Astrocyte (in vitro differentiated cells and primary cell): ENCODE data around the gene CT47A1. TPM values are rescaled to one million over a fixed set of nuclear protein-coding genes. Genes with fewer than 3 reads are reported as not detected.
A peak's percentile ranks its signal among the peaks of the same experiment; 100 is the strongest.

ENCODE experiments used
- DNase-seq: peaks from one replicate; pipeline ENCODE4 v3.0.0-alpha.2; 2010; ENCODE audit warnings: low read depth
- FAIRE-seq: peaks from 2 replicates; lab custom pipeline; 2011; peaks lifted over from hg19 to GRCh38; lab: Jason Lieb, UNC
- H2AFZ ChIP-seq: 2 replicates; pipeline ENCODE4 v1.6.0; 2012; ENCODE audit warnings: low read depth, low read length, inconsistent platforms
- H3K27ac ChIP-seq: 2 replicates; pipeline ENCODE4 v1.5.1; 2011; ENCODE audit warnings: low read depth, low read length, inconsistent platforms
- H3K27me3 ChIP-seq: 2 replicates; pipeline ENCODE4 v1.6.0; 2011; ENCODE audit warnings: low read length, inconsistent platforms; ENCODE audit not compliant: insufficient read depth
- H3K36me3 ChIP-seq: 2 replicates; pipeline ENCODE4 v1.5.1; 2011; ENCODE audit warnings: low read length, inconsistent platforms; ENCODE audit not compliant: insufficient read depth
- H3K4me1 ChIP-seq: 2 replicates; pipeline ENCODE4 v1.5.1; 2011; ENCODE audit warnings: low read length, inconsistent platforms; ENCODE audit not compliant: insufficient read depth
- H3K4me2 ChIP-seq: 2 replicates; pipeline ENCODE4 v1.6.0; 2012; ENCODE audit warnings: low read length, inconsistent platforms
- H3K4me3 ChIP-seq: 2 replicates; pipeline ENCODE4 v1.5.1; 2011; ENCODE audit warnings: low read depth, mild to moderate bottlenecking, low read length, inconsistent platforms; ENCODE audit not compliant: insufficient read depth
- H3K79me2 ChIP-seq: 2 replicates; pipeline ENCODE4 v1.6.0; 2012; ENCODE audit warnings: mild to moderate bottlenecking, low read length, inconsistent platforms; ENCODE audit not compliant: insufficient read depth
- H3K9ac ChIP-seq: 2 replicates; pipeline ENCODE4 v1.6.0; 2012; ENCODE audit warnings: mild to moderate bottlenecking, low read length, inconsistent platforms
- H3K9me3 ChIP-seq: 2 replicates; pipeline ENCODE4 v1.5.1; 2012; ENCODE audit warnings: low read depth, mild to moderate bottlenecking, low read length, inconsistent platforms; ENCODE audit not compliant: insufficient read depth
- H4K20me1 ChIP-seq: 2 replicates; pipeline ENCODE4 v1.6.0; 2012; ENCODE audit warnings: low read length, inconsistent platforms; ENCODE audit not compliant: insufficient read depth
- H3K27ac Mint-ChIP-seq: one replicate; pipeline ENCODE4 v1.8.0; 2021; ENCODE audit warnings: mild to moderate bottlenecking, mixed read lengths; ENCODE audit not compliant: unreplicated experiment
- H3K27me3 Mint-ChIP-seq: one replicate; pipeline ENCODE4 v1.8.0; 2021; ENCODE audit warnings: low read depth, mixed read lengths; ENCODE audit not compliant: unreplicated experiment
- H3K36me3 Mint-ChIP-seq: one replicate; pipeline ENCODE4 v1.8.0; 2021; ENCODE audit warnings: low read depth, mixed read lengths; ENCODE audit not compliant: unreplicated experiment
- H3K4me1 Mint-ChIP-seq: one replicate; pipeline ENCODE4 v1.8.0; 2021; ENCODE audit warnings: low read depth, mixed read lengths; ENCODE audit not compliant: unreplicated experiment
- H3K4me3 Mint-ChIP-seq: one replicate; pipeline ENCODE4 v1.8.0; 2021; ENCODE audit warnings: mild to moderate bottlenecking, moderate library complexity, mixed read lengths; ENCODE audit not compliant: unreplicated experiment
- H3K9me3 Mint-ChIP-seq: one replicate; pipeline ENCODE4 v1.8.0; 2021; ENCODE audit warnings: mild to moderate bottlenecking, mixed read lengths; ENCODE audit not compliant: unreplicated experiment
- EZH2 ChIP-seq: IDR thresholded peaks from 2 replicates; pipeline ENCODE4 v1.6.1; 2012; ENCODE audit warnings: mild to moderate bottlenecking, low read length, inconsistent platforms; ENCODE audit not compliant: insufficient read depth
- total RNA-seq: library from RNA; stranded (reverse); gene quantifications from 2 replicates; pipeline ENCODE4 v1.2.1, GENCODE V29; 2021
- TF ChIP-seq, protein P1 (sequence below): IDR thresholded peaks from 2 replicates; pipeline ENCODE4 v1.5.1; 2011; ENCODE audit warnings: low read depth, mild to moderate bottlenecking, inconsistent platforms, low read length, moderate library complexity; ENCODE audit not compliant: insufficient read depth

Gene CT47A1
- total RNA-seq, 1 donor from 2014 or later, result not detected

DNA sequence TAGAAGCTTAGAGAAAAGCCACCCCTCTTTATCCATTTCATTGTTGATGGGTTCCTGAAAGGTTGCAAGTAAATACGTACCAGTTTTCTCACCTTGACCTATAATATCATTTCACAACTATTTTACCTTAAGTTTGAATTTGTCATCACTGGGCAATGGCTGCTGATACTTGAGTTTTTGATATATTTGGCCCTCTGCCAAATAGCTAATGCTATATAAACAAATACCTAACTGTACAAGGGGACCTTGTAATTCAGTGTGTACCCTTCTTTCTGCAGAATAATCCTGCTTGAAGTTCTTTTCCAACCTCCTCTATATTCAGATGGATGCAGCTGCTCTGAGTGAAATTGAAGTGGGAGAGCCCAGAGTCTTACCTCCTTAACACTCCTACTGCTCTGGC, 42.9 kb upstream of the CT47A1 start:
- peaks cover 3% of the 10 kb centered on the region for H3K27me3 Mint-ChIP-seq
- Histone ChIP-seq H3K4me3 (no peak overlapping the region), H3K27me3 (no peaks in the 10 kb centered on the region), H4K20me1 (no peaks in the 10 kb centered on the region), H3K4me2 (no peak overlapping the region), H3K36me3 (no peaks in the 10 kb centered on the region), H3K9ac (no peak overlapping the region), H3K4me1 (no peaks in the 10 kb centered on the region), H2AFZ (no peak overlapping the region), H3K79me2 (no peaks in the 10 kb centered on the region), H3K9me3 (no peaks in the 10 kb centered on the region), H3K27ac (no peak overlapping the region)
- no peaks in the 10 kb centered on the region for H3K36me3 Mint-ChIP-seq
- H3K9me3 Mint-ChIP-seq, result peaks cover 3% of the 10 kb centered on the region
- no peak overlapping the region for H3K4me3 Mint-ChIP-seq
- H3K27ac Mint-ChIP-seq, result no peak overlapping the region
- TF ChIP-seq, protein P1, sequence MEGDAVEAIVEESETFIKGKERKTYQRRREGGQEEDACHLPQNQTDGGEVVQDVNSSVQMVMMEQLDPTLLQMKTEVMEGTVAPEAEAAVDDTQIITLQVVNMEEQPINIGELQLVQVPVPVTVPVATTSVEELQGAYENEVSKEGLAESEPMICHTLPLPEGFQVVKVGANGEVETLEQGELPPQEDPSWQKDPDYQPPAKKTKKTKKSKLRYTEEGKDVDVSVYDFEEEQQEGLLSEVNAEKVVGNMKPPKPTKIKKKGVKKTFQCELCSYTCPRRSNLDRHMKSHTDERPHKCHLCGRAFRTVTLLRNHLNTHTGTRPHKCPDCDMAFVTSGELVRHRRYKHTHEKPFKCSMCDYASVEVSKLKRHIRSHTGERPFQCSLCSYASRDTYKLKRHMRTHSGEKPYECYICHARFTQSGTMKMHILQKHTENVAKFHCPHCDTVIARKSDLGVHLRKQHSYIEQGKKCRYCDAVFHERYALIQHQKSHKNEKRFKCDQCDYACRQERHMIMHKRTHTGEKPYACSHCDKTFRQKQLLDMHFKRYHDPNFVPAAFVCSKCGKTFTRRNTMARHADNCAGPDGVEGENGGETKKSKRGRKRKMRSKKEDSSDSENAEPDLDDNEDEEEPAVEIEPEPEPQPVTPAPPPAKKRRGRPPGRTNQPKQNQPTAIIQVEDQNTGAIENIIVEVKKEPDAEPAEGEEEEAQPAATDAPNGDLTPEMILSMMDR, result no peak
- no peak for TF ChIP-seq EZH2
- DNase-seq (no peak), FAIRE-seq (peak; percentile 59)
- H3K4me1 Mint-ChIP-seq, result no peaks in the 10 kb centered on the region

DNA sequence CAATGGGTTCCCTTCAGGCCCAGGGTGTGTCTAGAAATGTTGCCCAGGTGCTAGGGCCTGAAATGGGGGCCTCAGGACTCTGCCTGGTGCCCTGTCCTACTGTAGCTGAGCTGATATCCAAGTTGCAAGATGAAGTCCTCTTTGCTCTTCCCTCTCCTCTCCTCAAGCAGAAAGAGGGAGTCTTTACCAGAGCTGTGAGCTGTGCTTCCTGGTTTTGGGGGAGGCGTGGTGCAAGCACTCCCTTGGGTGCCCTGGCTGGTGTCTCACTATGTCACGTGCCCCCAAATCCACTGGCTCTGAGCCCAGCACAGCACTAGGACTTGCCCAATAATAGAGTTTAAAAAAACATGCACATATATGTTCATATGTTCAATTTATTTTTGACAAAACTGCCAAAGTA, 29.3 kb upstream of the CT47A1 start:
- Mint-ChIP-seq H3K4me3 (no peak overlapping the region), H3K27me3 (no peaks in the 10 kb centered on the region), H3K9me3 (peaks cover 2% of the 10 kb centered on the region), H3K36me3 (no peaks in the 10 kb centered on the region), H3K4me1 (no peaks in the 10 kb centered on the region), H3K27ac (no peak overlapping the region)
- Histone ChIP-seq H3K4me1 (no peaks in the 10 kb centered on the region), H3K79me2 (no peaks in the 10 kb centered on the region), H3K27ac (no peak overlapping the region), H3K27me3 (no peaks in the 10 kb centered on the region), H4K20me1 (no peaks in the 10 kb centered on the region), H3K4me2 (no peak overlapping the region), H2AFZ (no peak overlapping the region), H3K4me3 (no peak overlapping the region), H3K36me3 (no peaks in the 10 kb centered on the region), H3K9ac (no peak overlapping the region), H3K9me3 (no peaks in the 10 kb centered on the region)
- TF ChIP-seq, protein P1, result no peak
- no peak for TF ChIP-seq EZH2
- DNase-seq (no peak), FAIRE-seq (no peak)

DNA sequence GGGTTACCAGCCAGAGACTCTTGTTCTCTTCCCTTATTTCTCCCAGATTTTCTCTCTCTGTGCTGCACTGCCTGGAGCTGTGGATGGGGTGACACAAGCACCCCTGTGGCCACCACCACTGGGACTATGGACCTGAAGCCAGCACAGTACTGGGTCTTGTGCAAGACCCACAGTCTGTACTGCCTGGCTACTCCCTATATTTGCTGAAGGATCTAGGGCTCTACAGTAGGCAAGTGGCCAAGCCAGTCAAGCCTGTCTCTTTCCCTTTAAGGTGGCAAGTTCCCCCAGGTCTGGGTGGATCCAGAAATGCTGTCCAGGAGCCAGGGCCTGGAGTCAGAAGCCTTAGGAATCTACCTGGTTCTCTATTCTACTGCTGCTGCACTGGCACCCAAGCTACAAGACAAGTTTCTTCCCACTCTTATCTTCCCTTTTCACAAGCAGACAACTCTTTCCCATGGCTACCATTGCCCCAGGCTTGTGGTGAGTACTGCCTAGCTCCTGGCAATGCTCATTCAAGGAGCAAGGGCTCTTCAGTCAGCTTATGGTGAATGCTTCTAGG, 28.4 kb upstream of the CT47A1 start:
- Histone ChIP-seq H4K20me1 (no peaks in the 10 kb centered on the region), H3K79me2 (no peaks in the 10 kb centered on the region), H3K9ac (no peak overlapping the region), H2AFZ (no peak overlapping the region), H3K36me3 (no peaks in the 10 kb centered on the region), H3K4me3 (no peak overlapping the region), H3K27ac (no peak overlapping the region), H3K9me3 (no peaks in the 10 kb centered on the region), H3K4me1 (no peaks in the 10 kb centered on the region), H3K27me3 (no peaks in the 10 kb centered on the region), H3K4me2 (no peak overlapping the region)
- no peaks in the 10 kb centered on the region for H3K36me3 Mint-ChIP-seq
- DNase-seq, result no peak
- H3K27ac Mint-ChIP-seq, result no peak overlapping the region
- no peaks in the 10 kb centered on the region for H3K4me1 Mint-ChIP-seq
- no peak for FAIRE-seq
- H3K4me3 Mint-ChIP-seq, result no peak overlapping the region
- peaks cover 2% of the 10 kb centered on the region for H3K9me3 Mint-ChIP-seq
- no peak for TF ChIP-seq EZH2
- TF ChIP-seq, protein P1, result no peak
- H3K27me3 Mint-ChIP-seq, result no peaks in the 10 kb centered on the region
